Measurements from ENCODE around the gene ROR2.

- no peak for TF ChIP-seq SIN3A (IDR thresholded peaks at IDR 0.05; ENCODE audit: borderline replicate concordance, insufficient read depth, low read length)
- TF ChIP-seq TAF1 (IDR thresholded peaks at IDR 0.05; ENCODE audit: borderline replicate concordance, insufficient read depth, low read length) = no peak
- no peak for TF ChIP-seq POLR2AphosphoS5 (IDR thresholded peaks at IDR 0.05; ENCODE audit: low read depth, low read length)
These were observed 266.8 kb downstream of the ROR2 start for GRCh38 chr9:91683269-91683668.
